ENCODE results near the gene KIAA1217.

- TF ChIP-seq CTCF (conservative IDR thresholded peaks at IDR 0.05) (no peak), ZFX (IDR thresholded peaks at IDR 0.05) (no peak)
These were observed 248.9 kb downstream of the KIAA1217 start for GRCh38 chr10:24457661-24458318.
